Lower leg skin (tissue), 3 donors: Measurements from ENCODE around the gene DNAH10.

Experiments
- CTCF ChIP-seq, 3 donors: fragments of 450-650 bp; IDR thresholded peaks; one replicate each; pipeline ENCODE4 v1.5.1; 2016; ENCODE audit warnings: antibody characterized with exemption in 3 of 3, mild to moderate bottlenecking in 3 of 3, moderate library complexity in 2 of 3
- POLR2A ChIP-seq, 2 donors: fragments of 450-650 bp; IDR thresholded peaks; one replicate each; pipeline ENCODE4 v1.6.1; 2016 to 2017; ENCODE audit warnings: antibody characterized with exemption in 2 of 2, mild to moderate bottlenecking in 1 of 2, moderate library complexity in 1 of 2

GRCh38 chr12:123805173-123805572 is 43.1 kb downstream of the DNAH10 start:
- TF ChIP-seq CTCF (IDR thresholded peaks at IDR 0.05) (no peak), POLR2A (IDR thresholded peaks at IDR 0.05) (no peak)
